GM06990 (cell line): ENCODE results near the gene RIPK1.

Experiments
- DNase-seq: peaks from one replicate; pipeline ENCODE4 v3.0.0-alpha.2; 2011; ENCODE audit not compliant: insufficient read length; ENCODE audit errors: extremely low read depth
- H3K27me3 ChIP-seq: replicated peaks from 2 replicates; pipeline ENCODE4 v1.6.0; 2011; ENCODE audit warnings: low read length; ENCODE audit not compliant: control insufficient read depth, insufficient read depth
- H3K36me3 ChIP-seq: 2 replicates; pipeline ENCODE4 v1.5.1; 2011; ENCODE audit warnings: low read length; ENCODE audit not compliant: control insufficient read depth, insufficient read depth
- H3K4me3 ChIP-seq: replicated peaks from 2 replicates; pipeline ENCODE4 v1.5.1; 2011; ENCODE audit warnings: low read depth, mild to moderate bottlenecking, control low read depth, low read length
- TF ChIP-seq, protein P1 (sequence below): IDR thresholded peaks from 2 replicates; pipeline ENCODE4 v1.5.1; 2011; ENCODE audit warnings: low read length, control low read depth, mild to moderate bottlenecking, inconsistent platforms; ENCODE audit not compliant: insufficient read depth, poor library complexity, severe bottlenecking

The RIPK1 gene

DNA sequence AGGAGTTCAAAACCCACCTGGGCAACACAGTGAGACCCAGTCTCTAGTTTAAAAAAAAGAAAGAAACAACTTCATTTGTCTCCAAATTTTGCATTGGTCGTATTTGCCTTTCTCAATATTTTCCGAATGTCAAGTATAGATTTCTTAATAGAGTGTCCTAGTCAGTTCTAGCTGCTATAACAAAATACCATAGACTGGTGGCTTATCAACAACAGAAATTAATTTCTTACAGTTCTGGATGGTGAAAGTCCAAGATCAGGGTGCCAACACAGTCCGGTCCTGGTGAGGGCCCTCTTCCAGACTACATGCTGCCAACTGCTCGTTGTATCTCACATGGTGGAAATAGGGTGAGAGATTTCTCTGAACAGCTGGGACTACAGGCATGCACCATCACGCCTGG lies 34.6 kb upstream of the RIPK1 start:
- DNase-seq = no peak
- TF ChIP-seq, protein P1, sequence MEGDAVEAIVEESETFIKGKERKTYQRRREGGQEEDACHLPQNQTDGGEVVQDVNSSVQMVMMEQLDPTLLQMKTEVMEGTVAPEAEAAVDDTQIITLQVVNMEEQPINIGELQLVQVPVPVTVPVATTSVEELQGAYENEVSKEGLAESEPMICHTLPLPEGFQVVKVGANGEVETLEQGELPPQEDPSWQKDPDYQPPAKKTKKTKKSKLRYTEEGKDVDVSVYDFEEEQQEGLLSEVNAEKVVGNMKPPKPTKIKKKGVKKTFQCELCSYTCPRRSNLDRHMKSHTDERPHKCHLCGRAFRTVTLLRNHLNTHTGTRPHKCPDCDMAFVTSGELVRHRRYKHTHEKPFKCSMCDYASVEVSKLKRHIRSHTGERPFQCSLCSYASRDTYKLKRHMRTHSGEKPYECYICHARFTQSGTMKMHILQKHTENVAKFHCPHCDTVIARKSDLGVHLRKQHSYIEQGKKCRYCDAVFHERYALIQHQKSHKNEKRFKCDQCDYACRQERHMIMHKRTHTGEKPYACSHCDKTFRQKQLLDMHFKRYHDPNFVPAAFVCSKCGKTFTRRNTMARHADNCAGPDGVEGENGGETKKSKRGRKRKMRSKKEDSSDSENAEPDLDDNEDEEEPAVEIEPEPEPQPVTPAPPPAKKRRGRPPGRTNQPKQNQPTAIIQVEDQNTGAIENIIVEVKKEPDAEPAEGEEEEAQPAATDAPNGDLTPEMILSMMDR = no peak
- no peaks in the 10 kb centered on the region for H3K36me3 ChIP-seq
- no peak overlapping the region for H3K4me3 ChIP-seq
- no peaks in the 10 kb centered on the region; the same call in 1 of the 2 replicates for H3K27me3 ChIP-seq

DNA sequence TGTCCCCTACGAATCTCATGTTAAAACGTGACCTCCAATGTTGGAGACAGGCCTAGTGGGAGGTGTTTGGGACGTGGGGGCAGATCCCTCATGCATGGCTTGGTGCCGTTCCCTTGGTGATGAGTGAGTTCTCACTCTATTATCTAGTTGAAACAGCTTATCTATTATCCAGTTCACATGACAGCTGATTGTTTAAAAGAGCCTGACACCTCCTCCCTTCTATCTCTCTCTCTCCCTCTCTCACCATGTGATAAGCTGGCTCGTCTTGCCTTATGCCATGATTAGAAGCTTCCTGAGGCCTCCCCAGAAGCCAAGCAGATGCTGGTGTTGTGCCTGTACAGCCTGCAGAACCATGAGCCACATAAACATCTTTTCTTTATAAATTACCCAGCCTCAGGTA lies 32.9 kb upstream of the RIPK1 start:
- Histone ChIP-seq H3K4me3 (no peak overlapping the region), H3K27me3 (no peaks in the 10 kb centered on the region; the same call in 1 of the 2 replicates), H3K36me3 (no peaks in the 10 kb centered on the region)
- TF ChIP-seq, protein P1 = no peak
- DNase-seq = no peak

DNA sequence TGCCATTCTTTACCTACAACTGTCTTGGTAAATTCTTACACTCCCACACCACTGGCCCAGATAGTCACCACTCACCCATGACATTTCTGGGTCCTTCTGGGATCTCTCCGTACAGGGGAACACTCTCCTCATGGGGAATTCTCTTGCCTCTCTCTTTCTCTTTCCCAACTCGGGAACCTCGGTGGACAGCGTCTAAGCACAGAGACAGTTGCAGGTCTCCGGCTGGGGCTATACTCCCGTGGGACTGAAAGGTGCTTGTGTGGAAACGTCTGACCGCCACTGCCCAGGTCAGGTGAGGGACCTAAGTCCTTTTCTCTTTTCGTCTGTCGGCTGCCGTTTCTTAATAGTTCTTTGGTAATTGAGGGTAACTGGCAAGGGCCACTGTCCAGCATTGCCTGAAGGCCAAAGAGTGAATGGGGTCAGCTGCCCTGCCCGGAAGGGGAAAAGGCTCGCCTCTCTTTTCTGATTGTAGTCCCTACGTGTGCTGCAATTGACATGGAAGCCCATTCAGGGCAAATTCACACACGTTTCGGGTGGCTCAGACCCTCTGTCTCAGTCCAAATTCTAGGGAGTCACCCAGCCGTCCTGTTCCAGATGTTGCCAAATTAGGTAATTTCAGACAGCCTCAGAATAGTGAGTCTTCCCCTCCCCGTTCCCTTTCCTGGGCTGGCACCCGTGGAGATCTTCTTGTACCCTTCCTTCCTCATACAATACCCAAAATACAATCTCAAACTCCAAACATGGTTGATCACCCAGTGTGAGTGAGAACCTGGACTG lies 31.2 kb upstream of the RIPK1 start:
- TF ChIP-seq, protein P1 = no peak
- no peak overlapping the region for H3K4me3 ChIP-seq
- no peaks in the 10 kb centered on the region; the same call in 1 of the 2 replicates for H3K27me3 ChIP-seq
- no peak for DNase-seq
- H3K36me3 ChIP-seq = no peaks in the 10 kb centered on the region

DNA sequence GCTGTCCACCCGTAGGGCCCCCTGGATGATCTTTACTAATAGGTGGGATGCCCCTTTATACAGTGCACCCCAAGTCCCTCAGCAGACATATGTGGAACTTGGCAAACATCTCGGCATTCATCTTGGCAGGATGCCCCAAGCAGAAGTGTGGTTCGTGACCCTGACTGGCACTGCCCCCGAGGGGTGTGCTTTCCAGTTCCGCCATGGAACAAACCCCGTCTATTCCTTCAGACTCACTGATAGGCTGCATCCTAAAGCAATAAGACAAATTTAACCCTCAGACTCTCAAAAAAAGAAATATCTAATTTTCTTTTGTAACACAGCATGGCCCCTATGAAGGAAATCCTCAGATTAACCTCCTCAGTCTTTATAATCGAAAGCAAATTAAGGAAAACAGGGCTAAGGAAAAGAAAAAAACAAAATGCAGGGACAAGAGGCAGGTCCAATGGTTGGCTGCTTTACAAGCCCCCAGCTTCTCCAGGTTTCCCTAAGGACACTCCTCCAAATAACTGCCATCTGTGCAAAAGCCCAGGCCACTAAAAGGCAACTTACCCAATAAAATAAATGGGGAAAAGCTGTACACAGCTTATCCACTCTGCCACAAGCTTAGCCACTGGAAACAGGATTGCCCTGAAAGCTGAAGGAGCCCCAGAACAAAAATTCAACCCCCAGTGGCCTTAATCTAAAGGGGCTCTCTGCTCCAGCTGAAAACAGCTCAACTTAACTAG lies 30.5 kb upstream of the RIPK1 start:
- no peak for DNase-seq
- H3K36me3 ChIP-seq = no peaks in the 10 kb centered on the region
- TF ChIP-seq, protein P1 = no peak
- no peak overlapping the region for H3K4me3 ChIP-seq
- H3K27me3 ChIP-seq = no peaks in the 10 kb centered on the region; the same call in 1 of the 2 replicates

DNA sequence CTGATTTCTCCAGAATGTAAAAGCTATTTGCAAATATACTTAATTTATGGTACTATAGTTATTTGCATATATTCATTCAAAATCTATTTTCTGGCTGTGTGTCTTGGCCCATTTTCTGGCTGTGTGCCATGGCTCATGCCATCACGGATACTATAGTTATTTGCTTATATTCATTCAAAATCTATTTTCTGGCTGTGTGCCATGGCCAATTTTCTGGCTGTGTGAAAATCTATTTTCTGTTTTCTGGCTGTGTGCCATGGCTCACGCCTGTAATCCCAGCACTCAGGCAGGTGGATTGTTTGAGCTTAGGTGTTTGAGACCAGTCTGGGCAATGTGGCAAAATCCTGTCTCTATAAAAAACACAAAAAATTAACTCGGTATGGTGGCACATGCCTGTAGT lies 28.9 kb upstream of the RIPK1 start:
- no peak overlapping the region for H3K4me3 ChIP-seq
- no peaks in the 10 kb centered on the region; the same call in 1 of the 2 replicates for H3K27me3 ChIP-seq
- no peaks in the 10 kb centered on the region for H3K36me3 ChIP-seq
- TF ChIP-seq, protein P1 = no peak
- DNase-seq = no peak
